Endodermal cell (in vitro differentiated cells): ENCODE data around the gene DHRS7B. TPM values are rescaled to one million over a fixed set of nuclear protein-coding genes. Genes with fewer than 3 reads are reported as not detected.
A peak's percentile ranks its signal among the peaks of the same experiment; 100 is the strongest.
"Not testable (repeated sequence)": the region's sequence is repeated elsewhere in the genome, so short reads cannot be mapped to it uniquely, and the experiment has no call there.

Experiments
- DNase-seq: peaks from one replicate; pipeline ENCODE4 v3.0.0-alpha.2; 2017
- H3K27ac ChIP-seq: 2 replicates; pipeline ENCODE4 v1.5.1; 2013; ENCODE audit warnings: mild to moderate bottlenecking, low read depth, low read length, moderate library complexity
- H3K27me3 ChIP-seq: 2 replicates; pipeline ENCODE4 v1.6.1; 2013; ENCODE audit warnings: mild to moderate bottlenecking, low read length, moderate library complexity; ENCODE audit not compliant: insufficient read depth, control insufficient read depth, poor library complexity, severe bottlenecking
- H3K36me3 ChIP-seq: 2 replicates; pipeline ENCODE4 v1.7.0; 2013; ENCODE audit warnings: mild to moderate bottlenecking, low read length, moderate library complexity; ENCODE audit not compliant: control insufficient read depth, insufficient read depth
- H3K4me1 ChIP-seq: one replicate; pipeline ENCODE4 v1.7.0; 2013; ENCODE audit warnings: low read length; ENCODE audit not compliant: control insufficient read depth, insufficient read depth
- H3K4me3 ChIP-seq: 2 replicates; pipeline ENCODE4 v1.5.1; 2013; ENCODE audit warnings: mild to moderate bottlenecking, low read length, moderate library complexity
- H3K9ac ChIP-seq: 2 replicates; pipeline ENCODE4 v1.6.1; 2013; ENCODE audit warnings: mild to moderate bottlenecking, low read length, moderate library complexity; ENCODE audit not compliant: poor library complexity, severe bottlenecking; ENCODE audit errors: extremely low read depth
- H3K9me3 ChIP-seq: 2 replicates; pipeline ENCODE4 v1.6.1; 2013; ENCODE audit warnings: mild to moderate bottlenecking, low read length, moderate library complexity; ENCODE audit not compliant: control insufficient read depth
- H3K27ac Mint-ChIP-seq: 2 replicates; pipeline ENCODE4 v1.8.0; 2020; ENCODE audit warnings: mixed read lengths
- H3K27me3 Mint-ChIP-seq: 2 replicates; pipeline ENCODE4 v1.8.0; 2021; ENCODE audit warnings: mild to moderate bottlenecking, mixed read lengths; ENCODE audit not compliant: insufficient read depth
- H3K36me3 Mint-ChIP-seq: 2 replicates; pipeline ENCODE4 v1.8.0; 2020; ENCODE audit warnings: low read depth, mixed read lengths
- H3K4me1 Mint-ChIP-seq: 2 replicates; pipeline ENCODE4 v1.8.0; 2020; ENCODE audit warnings: mixed read lengths
- H3K4me3 Mint-ChIP-seq: 2 replicates; pipeline ENCODE4 v1.8.0; 2020; ENCODE audit warnings: mild to moderate bottlenecking, moderate library complexity, mixed read lengths
- H3K9me3 Mint-ChIP-seq: 2 replicates; pipeline ENCODE4 v1.8.0; 2020; ENCODE audit warnings: mild to moderate bottlenecking, mixed read lengths
- WGBS, 2 experiments: methylation state at CpG; one replicate each; pipeline versions ENCODE4 v1.1.5 to v1.1.7; 2013; ENCODE audit warnings: missing lambda C conversion rate in 2 of 2, mixed read lengths in 1 of 2; ENCODE audit not compliant: insufficient coverage in 1 of 2, insufficient read length in 1 of 2; 5-methylcytosine and 5-hydroxymethylcytosine counted together
- total RNA-seq, 2 donors: library from RNA; stranded (reverse); fragmentation: NEBNext Ultra II Directional in 1 of 2; extraction: Animal tissue kit (Norgen Biotek cat#: 25700) in 1 of 2; gene quantifications; 2 replicates in 1 of 2; 3 replicates in 1 of 2; pipeline ENCODE4 v1.2.1, GENCODE V29; 2021
- TF ChIP-seq, protein P1 (sequence below): fragments of 200-600 bp; sonication (generic); conservative IDR thresholded peaks from 2 replicates; pipeline ENCODE4 v1.5.0; 2021; ENCODE audit warnings: antibody characterized with exemption, mild to moderate bottlenecking

Gene DHRS7B
- total RNA-seq, 2 donors from 2014 or later: 20.8 to 24.2 TPM

DNA sequence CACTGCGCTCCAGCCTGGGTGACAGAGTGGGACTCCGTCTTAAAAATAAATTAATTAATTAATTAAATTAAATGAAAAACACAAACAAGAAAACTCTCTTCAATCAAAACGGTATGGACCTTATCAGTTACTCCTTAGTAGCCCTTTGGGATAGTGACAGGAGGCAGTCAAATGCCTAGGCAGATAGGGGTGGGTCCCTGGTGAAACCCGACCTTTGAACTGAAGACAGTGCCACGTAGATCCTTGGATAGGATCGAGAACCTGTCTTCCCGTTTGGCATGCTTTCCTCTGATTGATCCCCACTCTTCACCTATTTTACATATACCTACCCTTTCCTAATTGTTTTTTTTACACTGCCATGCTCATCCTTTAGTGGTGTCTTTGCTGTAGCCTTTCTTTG is 22.2 kb upstream of the DHRS7B start:
- 96 to 97% methylated on average over 5 of the region's 7 CpGs for WGBS, 2 experiments
- no peak overlapping the region for H3K4me3 Mint-ChIP-seq
- Histone ChIP-seq H3K27ac (no peak overlapping the region), H3K36me3 (no peaks in the 10 kb centered on the region), H3K4me3 (peak overlapping the region; percentile 61), H3K9me3 (peaks cover 12% of the 10 kb centered on the region), H3K4me1 (peaks cover 13% of the 10 kb centered on the region), H3K27me3 (no peaks in the 10 kb centered on the region), H3K9ac (no peak overlapping the region)
- peaks cover 6% of the 10 kb centered on the region for H3K36me3 Mint-ChIP-seq
- peaks cover 32% of the 10 kb centered on the region for H3K9me3 Mint-ChIP-seq
- TF ChIP-seq, protein P1, sequence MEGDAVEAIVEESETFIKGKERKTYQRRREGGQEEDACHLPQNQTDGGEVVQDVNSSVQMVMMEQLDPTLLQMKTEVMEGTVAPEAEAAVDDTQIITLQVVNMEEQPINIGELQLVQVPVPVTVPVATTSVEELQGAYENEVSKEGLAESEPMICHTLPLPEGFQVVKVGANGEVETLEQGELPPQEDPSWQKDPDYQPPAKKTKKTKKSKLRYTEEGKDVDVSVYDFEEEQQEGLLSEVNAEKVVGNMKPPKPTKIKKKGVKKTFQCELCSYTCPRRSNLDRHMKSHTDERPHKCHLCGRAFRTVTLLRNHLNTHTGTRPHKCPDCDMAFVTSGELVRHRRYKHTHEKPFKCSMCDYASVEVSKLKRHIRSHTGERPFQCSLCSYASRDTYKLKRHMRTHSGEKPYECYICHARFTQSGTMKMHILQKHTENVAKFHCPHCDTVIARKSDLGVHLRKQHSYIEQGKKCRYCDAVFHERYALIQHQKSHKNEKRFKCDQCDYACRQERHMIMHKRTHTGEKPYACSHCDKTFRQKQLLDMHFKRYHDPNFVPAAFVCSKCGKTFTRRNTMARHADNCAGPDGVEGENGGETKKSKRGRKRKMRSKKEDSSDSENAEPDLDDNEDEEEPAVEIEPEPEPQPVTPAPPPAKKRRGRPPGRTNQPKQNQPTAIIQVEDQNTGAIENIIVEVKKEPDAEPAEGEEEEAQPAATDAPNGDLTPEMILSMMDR: no peak
- H3K27me3 Mint-ChIP-seq: no peaks in the 10 kb centered on the region
- H3K27ac Mint-ChIP-seq: peak overlapping the region; percentile 70
- peaks cover 34% of the 10 kb centered on the region for H3K4me1 Mint-ChIP-seq
- DNase-seq: peak; percentile 82

DNA sequence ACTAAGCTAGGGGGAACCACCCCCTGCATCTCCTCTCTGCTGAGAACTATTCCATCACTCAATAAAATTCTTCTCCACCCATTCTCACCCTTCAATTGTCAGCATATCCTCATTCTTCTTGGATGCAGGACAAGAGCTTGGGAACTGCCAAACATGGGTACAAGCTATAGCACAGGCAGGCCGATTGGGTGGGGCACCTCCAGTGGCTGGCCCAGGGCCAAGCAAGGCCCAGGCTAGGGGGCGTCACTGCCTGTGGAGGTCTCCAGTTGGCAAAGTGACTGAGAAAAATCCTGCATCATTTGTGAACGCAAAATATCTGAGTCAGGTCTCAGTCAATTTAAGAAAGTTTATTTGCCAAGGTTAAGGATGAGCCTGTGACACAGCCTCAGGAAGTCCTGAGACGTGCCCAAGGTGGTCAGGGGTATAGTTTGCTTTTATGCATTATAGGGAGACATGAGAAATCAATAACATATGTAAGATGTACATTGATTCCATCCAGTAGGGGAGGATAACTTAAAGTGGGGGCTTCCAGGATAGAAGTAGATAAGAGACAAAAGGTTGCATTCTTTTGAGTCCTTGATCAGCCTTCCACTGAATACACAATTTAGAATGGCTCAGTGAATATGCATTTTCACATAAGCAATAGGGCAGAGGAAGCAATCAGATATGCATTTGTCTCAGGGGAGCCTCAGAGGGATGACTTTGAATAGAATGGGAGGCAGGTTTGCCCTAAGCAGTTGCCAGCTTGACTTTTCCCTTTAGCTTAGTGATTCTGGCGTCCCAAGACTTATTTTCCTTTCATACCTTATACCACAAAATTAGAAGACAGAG is 21.5 kb upstream of the DHRS7B start:
- peaks cover 35% of the 10 kb centered on the region for H3K9me3 Mint-ChIP-seq
- peaks cover 6% of the 10 kb centered on the region for H3K36me3 Mint-ChIP-seq
- Histone ChIP-seq H3K27me3 (no peaks in the 10 kb centered on the region), H3K36me3 (no peaks in the 10 kb centered on the region), H3K9me3 (peaks cover 17% of the 10 kb centered on the region), H3K9ac (no peak overlapping the region), H3K27ac (no peak overlapping the region), H3K4me3 (peak overlapping the region; percentile 61), H3K4me1 (peaks cover 13% of the 10 kb centered on the region)
- WGBS, 2 experiments: 76 to 90% methylated on average over 5 of the region's 5 CpGs
- peak overlapping the region; percentile 70 for H3K27ac Mint-ChIP-seq
- peak; percentile 90 for DNase-seq
- H3K4me3 Mint-ChIP-seq: no peak overlapping the region
- TF ChIP-seq, protein P1: no peak
- no peaks in the 10 kb centered on the region for H3K27me3 Mint-ChIP-seq
- peaks cover 35% of the 10 kb centered on the region for H3K4me1 Mint-ChIP-seq

DNA sequence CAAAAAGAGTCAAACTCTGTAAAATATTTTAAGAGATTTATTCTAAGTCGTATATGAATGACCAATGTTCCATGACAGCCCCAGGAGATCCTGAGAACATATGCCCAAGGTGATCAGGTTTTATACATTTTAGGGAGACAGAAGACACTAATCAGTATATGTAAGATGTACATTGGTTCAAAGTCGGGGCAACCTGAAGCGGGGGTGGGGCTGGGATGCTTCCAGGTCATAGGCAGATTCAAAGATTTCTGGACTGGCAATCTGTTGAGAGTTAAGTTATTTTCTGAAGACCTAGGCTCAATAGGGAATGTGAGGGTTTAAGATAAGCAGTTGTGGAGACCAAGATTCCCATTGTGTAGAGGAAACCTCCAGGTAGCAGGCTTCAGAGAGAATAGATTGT is 20.4 kb upstream of the DHRS7B start:
- peak overlapping the region; percentile 6 for H3K4me3 Mint-ChIP-seq

DNA sequence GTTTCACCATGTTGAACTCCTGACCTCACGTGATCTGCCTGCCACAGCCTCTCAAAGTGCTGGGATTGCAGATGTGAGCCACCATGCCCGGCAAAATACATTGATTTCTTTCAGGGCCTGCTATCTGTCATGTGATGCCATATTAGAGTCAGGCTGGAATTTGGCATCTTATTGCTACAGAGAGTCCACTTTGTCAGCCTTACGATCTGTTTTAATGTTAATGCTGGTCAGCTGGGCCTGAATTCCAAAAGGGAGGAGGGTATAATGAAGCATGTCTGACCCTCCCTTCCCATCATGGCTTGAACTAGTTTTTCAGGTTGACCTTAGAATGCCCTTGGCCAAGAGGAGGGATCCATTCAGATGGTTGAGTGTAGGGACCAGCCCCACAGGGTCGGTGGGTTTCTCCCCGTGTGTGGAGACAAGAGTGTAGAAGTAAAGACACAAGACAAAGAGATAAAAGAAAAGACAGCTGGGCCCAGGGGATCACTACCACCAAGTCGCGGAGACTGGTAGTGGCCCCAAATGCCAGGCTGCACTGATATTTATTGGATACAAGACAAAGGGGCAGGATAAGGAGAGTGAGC is 19.6 kb upstream of the DHRS7B start:
- WGBS, 2 experiments: 84 to 86% methylated on average over 5 to 7 of the region's 7 CpGs
- Mint-ChIP-seq H3K4me1 (peaks cover 36% of the 10 kb centered on the region), H3K9me3 (peaks cover 44% of the 10 kb centered on the region), H3K27ac (peak overlapping the region; percentile 91)
- peak; percentile 50 for DNase-seq
- not testable (repeated sequence) for H3K27me3 Mint-ChIP-seq, H3K36me3 Mint-ChIP-seq, H3K27ac ChIP-seq, H3K4me3 Mint-ChIP-seq, H3K36me3 ChIP-seq, H3K27me3 ChIP-seq, H3K4me3 ChIP-seq
- Histone ChIP-seq H3K9ac (peak overlapping the region; percentile 24), H3K9me3 (peaks cover 34% of the 10 kb centered on the region), H3K4me1 (peaks cover 13% of the 10 kb centered on the region)

More for the DNA sequence above, 20.4 kb upstream of the DHRS7B start:
- peaks cover 36% of the 10 kb centered on the region for H3K4me1 Mint-ChIP-seq
- WGBS, 2 experiments: 65 to 81% methylated on average over 2 to 3 of the region's 3 CpGs
- H3K27ac Mint-ChIP-seq: peak overlapping the region; percentile 91
- Histone ChIP-seq H3K4me1 (peaks cover 13% of the 10 kb centered on the region), H3K9ac (peak overlapping the region; percentile 24), H3K27me3 (no peaks in the 10 kb centered on the region), H3K27ac (no peak overlapping the region), H3K4me3 (peak overlapping the region; percentile 22), H3K36me3 (no peaks in the 10 kb centered on the region), H3K9me3 (peaks cover 27% of the 10 kb centered on the region)
- peak; percentile 66 for DNase-seq
- no peaks in the 10 kb centered on the region for H3K27me3 Mint-ChIP-seq
- TF ChIP-seq, protein P1: no peak
- H3K36me3 Mint-ChIP-seq: peaks cover 8% of the 10 kb centered on the region
- peaks cover 44% of the 10 kb centered on the region for H3K9me3 Mint-ChIP-seq
